ENCODE data around the gene SLC22A14. TPM values are rescaled to one million over a fixed set of nuclear protein-coding genes. Genes with fewer than 3 reads are reported as not detected.

Gene SLC22A14
- total RNA-seq, 2 donors from 2014 or later = 0.41 TPM; not detected in 1

DNA sequence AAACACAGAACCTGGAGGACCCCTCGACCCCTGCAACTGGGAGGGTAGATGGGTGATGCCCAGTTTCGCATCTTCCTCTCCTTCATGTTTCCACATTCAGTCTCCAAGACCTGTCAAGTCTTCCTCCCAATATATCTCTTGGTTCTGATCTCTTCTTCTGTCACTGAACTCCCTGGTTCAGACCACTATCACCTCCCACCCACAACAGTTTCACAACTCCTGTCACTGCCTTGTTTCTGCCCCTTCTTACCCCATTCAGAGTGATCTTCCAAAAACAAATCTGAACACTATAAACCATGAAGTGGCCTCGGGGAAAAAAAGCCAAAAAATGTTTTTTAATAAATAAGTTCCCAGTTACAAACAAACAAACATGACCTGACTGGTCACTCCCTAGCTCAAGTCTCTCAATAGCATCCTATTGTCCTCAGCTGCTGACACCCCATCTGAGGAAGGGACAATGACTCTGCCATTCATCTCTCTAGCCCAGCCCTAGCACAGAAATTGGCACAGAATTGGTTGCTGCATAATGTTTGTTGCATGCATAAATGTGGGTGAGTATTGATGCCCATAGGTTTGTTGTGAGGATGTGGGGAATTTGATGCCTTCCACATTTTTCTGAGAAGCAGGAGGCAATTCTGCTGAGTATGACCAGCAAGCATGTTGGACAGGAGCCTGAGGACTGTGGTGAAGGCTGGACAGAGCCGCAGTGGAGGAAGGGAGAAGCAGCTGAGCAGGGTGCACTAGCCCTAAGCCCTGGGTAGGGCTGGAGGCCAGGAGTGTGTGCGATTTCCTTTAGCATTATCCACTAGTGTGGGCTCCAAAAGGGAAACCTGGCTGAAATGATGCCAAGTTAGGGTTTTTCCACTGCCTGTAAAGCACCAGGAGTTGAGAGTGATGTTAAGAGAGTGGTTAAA lies 52.3 kb downstream of the SLC22A14 start:
- TF ChIP-seq, protein P1, sequence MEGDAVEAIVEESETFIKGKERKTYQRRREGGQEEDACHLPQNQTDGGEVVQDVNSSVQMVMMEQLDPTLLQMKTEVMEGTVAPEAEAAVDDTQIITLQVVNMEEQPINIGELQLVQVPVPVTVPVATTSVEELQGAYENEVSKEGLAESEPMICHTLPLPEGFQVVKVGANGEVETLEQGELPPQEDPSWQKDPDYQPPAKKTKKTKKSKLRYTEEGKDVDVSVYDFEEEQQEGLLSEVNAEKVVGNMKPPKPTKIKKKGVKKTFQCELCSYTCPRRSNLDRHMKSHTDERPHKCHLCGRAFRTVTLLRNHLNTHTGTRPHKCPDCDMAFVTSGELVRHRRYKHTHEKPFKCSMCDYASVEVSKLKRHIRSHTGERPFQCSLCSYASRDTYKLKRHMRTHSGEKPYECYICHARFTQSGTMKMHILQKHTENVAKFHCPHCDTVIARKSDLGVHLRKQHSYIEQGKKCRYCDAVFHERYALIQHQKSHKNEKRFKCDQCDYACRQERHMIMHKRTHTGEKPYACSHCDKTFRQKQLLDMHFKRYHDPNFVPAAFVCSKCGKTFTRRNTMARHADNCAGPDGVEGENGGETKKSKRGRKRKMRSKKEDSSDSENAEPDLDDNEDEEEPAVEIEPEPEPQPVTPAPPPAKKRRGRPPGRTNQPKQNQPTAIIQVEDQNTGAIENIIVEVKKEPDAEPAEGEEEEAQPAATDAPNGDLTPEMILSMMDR (IDR thresholded peaks at IDR 0.05) = no peak
- DNase-seq (ENCODE audit: low spot score) = no peak
- Histone ChIP-seq H3K4me1 (ENCODE audit: control insufficient read depth in 1 of 2, low read depth in 2 of 2) (no peaks in the 10 kb centered on the region), H3K27me3 (replicated peaks; ENCODE audit: insufficient read depth) (no peaks in the 10 kb centered on the region), H3K4me3 (no peak overlapping the region), H3K27ac (no peak overlapping the region), H3K36me3 (no peaks in the 10 kb centered on the region), H3K9me3 (no peaks in the 10 kb centered on the region)
- no peak for ATAC-seq (ENCODE audit: insufficient number of reproducible peaks, low FRiP score, low read depth)

DNA sequence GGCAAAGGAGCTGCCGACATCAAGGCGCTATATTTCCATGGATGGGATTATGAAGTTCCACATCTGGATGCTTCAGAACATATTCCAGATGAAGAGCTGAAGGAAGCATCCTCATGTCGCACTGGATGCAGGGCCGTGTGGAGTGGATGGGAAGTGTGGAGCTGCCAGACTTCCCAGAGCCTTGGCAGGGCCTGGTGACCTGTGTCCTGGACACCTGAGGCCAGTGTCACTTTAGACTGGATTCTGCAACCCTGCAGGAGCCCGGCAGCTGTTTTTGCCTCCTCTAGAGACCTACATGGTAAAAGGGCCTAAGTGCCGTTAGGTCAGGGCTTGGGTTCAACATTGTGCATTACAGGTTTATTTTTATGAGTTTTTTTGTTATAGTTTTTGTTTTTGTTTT lies 53.2 kb downstream of the SLC22A14 start:
- ATAC-seq (ENCODE audit: insufficient number of reproducible peaks, low FRiP score, low read depth) (no peak), DNase-seq (ENCODE audit: low spot score) (no peak)
- Histone ChIP-seq H3K27me3 (replicated peaks; ENCODE audit: insufficient read depth) (no peaks in the 10 kb centered on the region), H3K36me3 (no peaks in the 10 kb centered on the region), H3K9me3 (no peaks in the 10 kb centered on the region), H3K27ac (no peak overlapping the region), H3K4me3 (no peak overlapping the region), H3K4me1 (ENCODE audit: control insufficient read depth in 1 of 2, low read depth in 2 of 2) (no peaks in the 10 kb centered on the region)
- TF ChIP-seq, protein P1 (IDR thresholded peaks at IDR 0.05) = no peak

GRCh38 chr3:38337703-38338102 lies 55.6 kb downstream of the SLC22A14 start:
- no peak overlapping the region for H3K4me3 ChIP-seq
- TF ChIP-seq, protein P1 (IDR thresholded peaks at IDR 0.05) = no peak
- H3K27ac ChIP-seq = no peak overlapping the region
- H3K36me3 ChIP-seq = no peaks in the 10 kb centered on the region
- ATAC-seq (ENCODE audit: insufficient number of reproducible peaks, low FRiP score, low read depth) (no peak), DNase-seq (ENCODE audit: low spot score) (no peak)
- no peaks in the 10 kb centered on the region for H3K4me1 ChIP-seq (ENCODE audit: control insufficient read depth in 1 of 2, low read depth in 2 of 2)
- no peaks in the 10 kb centered on the region for H3K9me3 ChIP-seq
- no peaks in the 10 kb centered on the region for H3K27me3 ChIP-seq (replicated peaks; ENCODE audit: insufficient read depth)

DNA sequence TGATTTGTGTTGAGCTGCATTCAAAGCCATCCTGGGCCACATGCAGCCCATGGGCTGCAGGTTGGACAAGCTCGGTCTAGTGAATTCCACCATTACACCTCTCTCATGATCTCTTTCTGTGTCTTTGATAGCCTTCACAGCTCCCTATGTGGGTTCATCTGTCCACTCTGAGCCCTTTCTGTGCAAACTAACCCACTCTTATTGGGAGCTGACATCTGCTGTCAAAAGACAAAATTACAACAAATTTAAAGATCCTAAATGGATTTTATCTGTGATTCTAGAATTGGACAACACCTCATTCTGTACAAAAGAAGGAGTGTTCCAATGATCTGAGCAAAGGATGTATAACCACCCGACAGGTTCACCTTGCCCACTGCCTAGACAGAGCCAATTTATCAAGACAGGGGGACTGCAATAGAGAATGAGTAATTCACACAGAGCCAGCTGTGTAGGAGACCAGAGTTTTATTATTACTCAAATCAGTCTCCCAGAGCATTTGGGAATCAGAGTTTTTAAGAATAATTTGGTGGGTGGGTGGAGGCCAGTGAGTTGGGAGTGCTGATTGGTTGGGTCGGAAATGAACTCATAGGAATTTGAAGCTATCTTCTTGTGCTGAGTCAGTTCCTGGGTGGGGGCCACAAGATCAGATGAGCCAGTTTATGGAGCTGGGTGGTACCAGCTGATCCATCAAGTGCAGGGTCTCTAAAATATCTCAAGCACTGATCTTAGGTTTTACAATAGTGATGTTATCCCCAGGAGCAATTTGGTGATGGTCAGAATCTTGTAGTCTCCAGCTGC lies 61.9 kb downstream of the SLC22A14 start:
- DNase-seq (ENCODE audit: low spot score) = no peak
- Histone ChIP-seq H3K4me3 (no peak overlapping the region), H3K27ac (no peak overlapping the region), H3K4me1 (ENCODE audit: control insufficient read depth in 1 of 2, low read depth in 2 of 2) (peaks cover 0 to 9% of the 10 kb centered on the region in 2 donors), H3K27me3 (replicated peaks; ENCODE audit: insufficient read depth) (no peaks in the 10 kb centered on the region), H3K9me3 (no peaks in the 10 kb centered on the region), H3K36me3 (no peaks in the 10 kb centered on the region)
- TF ChIP-seq, protein P1 (IDR thresholded peaks at IDR 0.05) = no peak
- no peak for ATAC-seq (ENCODE audit: insufficient number of reproducible peaks, low FRiP score, low read depth)

All from thoracic aorta (tissue), 2 donors.